ENCODE data around the gene SLIT3. TPM values are rescaled to one million over a fixed set of nuclear protein-coding genes. Genes with fewer than 3 reads are reported as not detected.
"Not testable (repeated sequence)": the region's sequence is repeated elsewhere in the genome, so short reads cannot be mapped to it uniquely, and the experiment has no call there.

Gene SLIT3
- total and polyA plus RNA-seq, 2 donors, result 8.4 to 9.2 TPM

DNA sequence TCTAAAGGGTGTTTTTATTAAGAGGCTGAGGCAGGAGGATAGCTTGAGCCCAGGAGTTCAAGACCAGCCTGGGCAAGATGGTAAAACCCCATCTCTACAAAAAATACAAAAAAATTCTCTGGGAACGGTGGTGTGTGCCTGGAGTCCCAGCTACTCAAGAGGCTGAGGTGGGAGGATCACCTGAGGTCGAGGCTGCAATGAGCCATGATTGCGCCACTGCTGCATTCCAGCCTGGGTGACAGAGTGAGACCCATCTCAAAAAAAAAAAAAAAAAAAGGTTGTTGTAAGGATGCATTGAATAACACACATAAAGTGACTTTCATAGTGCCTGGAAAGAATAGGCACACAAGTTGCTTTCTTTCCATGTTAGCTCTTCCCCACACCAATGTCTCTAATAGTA, 662.1 kb downstream of the SLIT3 start:
- not testable (repeated sequence) for DNase-seq (ENCODE audit: low read depth in 6 of 9, low spot score in 9 of 9); H3K36me3 ChIP-seq (ENCODE audit: control insufficient read depth in 2 of 2, insufficient read depth in 2 of 2, low read length in 1 of 2)
- WGBS, result 93% methylated on average over 3 of the region's 3 CpGs

DNA sequence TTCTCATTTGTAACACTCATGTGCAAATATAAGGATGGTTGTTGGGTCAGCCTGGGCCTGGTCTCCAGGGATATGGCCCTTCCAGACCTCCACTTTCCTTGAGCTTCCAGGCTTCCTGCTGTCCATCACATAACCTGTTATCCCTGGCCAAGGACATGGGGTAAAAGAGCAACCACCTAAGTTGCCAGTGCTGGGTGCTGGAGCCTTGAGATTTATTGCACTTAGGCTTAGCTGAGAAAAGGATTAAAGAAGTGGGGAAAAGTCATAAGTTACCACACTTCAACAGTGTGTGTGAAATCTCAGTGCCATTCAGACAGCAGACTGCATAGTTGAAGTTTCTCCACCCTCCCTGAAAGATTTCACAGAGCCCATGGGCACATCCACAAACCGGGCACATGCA, 663.1 kb downstream of the SLIT3 start:
- no peaks in the 10 kb centered on the region for H3K36me3 ChIP-seq (ENCODE audit: control insufficient read depth in 2 of 2, insufficient read depth in 2 of 2, low read length in 1 of 2)
- no peak overlapping the region for H3K4me3 ChIP-seq (ENCODE audit: low read length in 2 of 2)
- no peak for DNase-seq (ENCODE audit: low read depth in 6 of 9, low spot score in 9 of 9)
- 96% methylated on average over 1 of the region's 1 CpG for WGBS
- H3K4me1 ChIP-seq (ENCODE audit: control insufficient read depth in 2 of 2, insufficient read depth in 2 of 2, low read length in 2 of 2), result no peaks in the 10 kb centered on the region
- H3K27me3 ChIP-seq (ENCODE audit: control insufficient read depth in 2 of 2, insufficient read depth in 1 of 2, low read length in 1 of 2), result no peaks in the 10 kb centered on the region
- no peaks in the 10 kb centered on the region for H3K9me3 ChIP-seq (ENCODE audit: control insufficient read depth in 2 of 2, insufficient read depth in 1 of 2, low read length in 1 of 2)
- H3K27ac ChIP-seq (ENCODE audit: low read depth in 1 of 2, low read length in 1 of 2), result no peak overlapping the region

More for the DNA sequence above, 662.1 kb downstream of the SLIT3 start:
- not testable (repeated sequence) for H3K27ac ChIP-seq (ENCODE audit: low read depth in 1 of 2, low read length in 1 of 2); H3K4me1 ChIP-seq (ENCODE audit: control insufficient read depth in 2 of 2, insufficient read depth in 2 of 2, low read length in 2 of 2); H3K9me3 ChIP-seq (ENCODE audit: control insufficient read depth in 2 of 2, insufficient read depth in 1 of 2, low read length in 1 of 2); H3K4me3 ChIP-seq (ENCODE audit: low read length in 2 of 2); H3K27me3 ChIP-seq (ENCODE audit: control insufficient read depth in 2 of 2, insufficient read depth in 1 of 2, low read length in 1 of 2)

DNA sequence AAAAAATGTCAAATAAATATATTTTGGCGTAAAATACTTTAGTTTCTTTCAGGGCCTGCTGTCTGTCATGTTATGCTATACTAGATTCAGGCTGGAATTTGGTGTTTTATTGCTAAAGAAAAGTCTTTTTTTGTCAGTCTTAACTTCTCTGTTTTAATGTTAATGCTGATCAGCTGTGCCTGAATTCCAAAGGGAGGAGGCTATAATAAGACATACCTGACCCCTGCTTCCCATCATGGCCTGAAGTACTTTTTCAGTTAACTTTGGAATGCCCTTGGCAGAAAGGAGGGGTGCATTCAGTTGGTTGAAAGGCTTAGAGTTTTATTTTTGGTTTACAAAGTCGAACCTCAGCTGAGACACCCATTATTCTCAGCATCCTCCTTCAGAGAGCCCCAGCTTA, 663.7 kb downstream of the SLIT3 start:
- Histone ChIP-seq H3K36me3 (ENCODE audit: control insufficient read depth in 2 of 2, insufficient read depth in 2 of 2, low read length in 1 of 2) (no peaks in the 10 kb centered on the region), H3K4me3 (ENCODE audit: low read length in 2 of 2) (no peak overlapping the region), H3K27me3 (ENCODE audit: control insufficient read depth in 2 of 2, insufficient read depth in 1 of 2, low read length in 1 of 2) (no peaks in the 10 kb centered on the region), H3K4me1 (ENCODE audit: control insufficient read depth in 2 of 2, insufficient read depth in 2 of 2, low read length in 2 of 2) (no peaks in the 10 kb centered on the region), H3K27ac (ENCODE audit: low read depth in 1 of 2, low read length in 1 of 2) (no peak overlapping the region), H3K9me3 (ENCODE audit: control insufficient read depth in 2 of 2, insufficient read depth in 1 of 2, low read length in 1 of 2) (no peaks in the 10 kb centered on the region)
- DNase-seq (ENCODE audit: low read depth in 6 of 9, low spot score in 9 of 9), result no peak
- WGBS, result 93% methylated on average over 2 of the region's 2 CpGs

DNA sequence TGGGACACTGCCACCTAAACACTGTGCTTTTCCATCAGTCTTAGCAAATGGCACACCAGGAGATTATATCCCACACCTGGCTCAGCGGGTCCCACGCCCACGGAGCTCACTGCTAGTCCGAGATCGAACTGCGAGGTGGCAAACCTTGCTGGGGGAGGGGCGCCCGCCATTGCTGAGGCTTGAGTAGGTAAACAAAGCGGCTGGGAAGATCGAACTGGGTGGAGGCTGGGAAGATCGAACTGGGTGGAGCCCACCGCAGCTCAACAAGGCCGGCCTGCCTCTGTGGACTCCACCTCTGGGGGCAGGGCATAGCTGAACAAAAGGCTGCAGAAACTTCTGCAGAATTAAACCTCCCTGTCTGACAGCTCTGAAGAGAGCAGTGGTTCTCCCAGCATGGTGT, 670.0 kb downstream of the SLIT3 start:
- not testable (repeated sequence) for H3K4me1 ChIP-seq (ENCODE audit: control insufficient read depth in 2 of 2, insufficient read depth in 2 of 2, low read length in 2 of 2); H3K9me3 ChIP-seq (ENCODE audit: control insufficient read depth in 2 of 2, insufficient read depth in 1 of 2, low read length in 1 of 2); H3K4me3 ChIP-seq (ENCODE audit: low read length in 2 of 2); H3K36me3 ChIP-seq (ENCODE audit: control insufficient read depth in 2 of 2, insufficient read depth in 2 of 2, low read length in 1 of 2); H3K27ac ChIP-seq (ENCODE audit: low read depth in 1 of 2, low read length in 1 of 2); H3K27me3 ChIP-seq (ENCODE audit: control insufficient read depth in 2 of 2, insufficient read depth in 1 of 2, low read length in 1 of 2); DNase-seq (ENCODE audit: low read depth in 6 of 9, low spot score in 9 of 9)
- 97% methylated on average over 13 of the region's 13 CpGs for WGBS

DNA sequence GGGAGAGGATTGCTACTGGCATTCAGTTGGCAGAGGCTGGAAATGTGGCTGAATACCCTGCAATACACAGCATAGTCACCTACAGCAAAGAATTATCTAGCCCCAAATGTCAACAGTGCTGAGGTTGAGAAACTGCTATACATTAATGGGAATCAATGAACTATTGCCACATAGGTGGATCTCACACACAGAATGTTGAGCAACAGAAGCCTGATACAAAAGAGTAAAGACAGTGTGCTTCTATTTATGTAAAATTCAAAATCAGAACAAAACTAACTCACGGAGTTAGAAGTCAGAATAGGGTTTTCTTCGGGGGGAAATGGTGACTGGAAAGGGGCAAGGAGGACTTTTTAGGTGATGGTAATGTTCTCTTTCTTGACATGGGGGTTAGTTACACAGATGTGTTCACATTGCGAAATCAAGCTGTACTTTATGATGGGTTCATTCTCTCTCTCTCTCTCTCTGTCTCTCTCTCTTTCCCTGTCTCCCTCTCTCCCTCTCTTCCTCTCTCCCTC, 676.0 kb downstream of the SLIT3 start:
- Histone ChIP-seq H3K9me3 (ENCODE audit: control insufficient read depth in 2 of 2, insufficient read depth in 1 of 2, low read length in 1 of 2) (no peaks in the 10 kb centered on the region), H3K27ac (ENCODE audit: low read depth in 1 of 2, low read length in 1 of 2) (no peak overlapping the region), H3K36me3 (ENCODE audit: control insufficient read depth in 2 of 2, insufficient read depth in 2 of 2, low read length in 1 of 2) (no peaks in the 10 kb centered on the region), H3K27me3 (ENCODE audit: control insufficient read depth in 2 of 2, insufficient read depth in 1 of 2, low read length in 1 of 2) (no peaks in the 10 kb centered on the region), H3K4me1 (ENCODE audit: control insufficient read depth in 2 of 2, insufficient read depth in 2 of 2, low read length in 2 of 2) (no peaks in the 10 kb centered on the region), H3K4me3 (ENCODE audit: low read length in 2 of 2) (no peak overlapping the region)
- WGBS, result 96% methylated on average over 3 of the region's 3 CpGs
- DNase-seq (ENCODE audit: low read depth in 6 of 9, low spot score in 9 of 9), result no peak

DNA sequence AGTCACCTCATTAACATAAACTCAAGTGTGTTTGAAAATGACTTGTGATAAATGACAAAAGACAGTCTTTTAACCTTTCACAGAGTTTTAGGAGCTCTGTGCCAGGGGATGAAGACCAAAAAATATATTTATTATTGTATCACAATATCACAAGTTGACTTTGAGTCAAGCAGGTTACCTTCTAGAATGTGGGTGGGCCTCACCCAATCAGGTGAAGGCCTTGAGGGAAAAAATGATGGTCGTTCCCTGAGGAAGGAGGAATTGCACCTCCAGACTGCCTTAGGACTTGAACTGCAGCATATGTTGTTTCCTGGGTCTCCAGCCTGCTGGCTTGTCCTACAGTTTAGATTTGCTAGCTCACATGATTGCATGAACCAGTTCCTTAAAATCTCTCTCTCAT, 680.1 kb downstream of the SLIT3 start:
- DNase-seq (ENCODE audit: low read depth in 6 of 9, low spot score in 9 of 9), result no peak
- Histone ChIP-seq H3K27ac (ENCODE audit: low read depth in 1 of 2, low read length in 1 of 2) (no peak overlapping the region), H3K9me3 (ENCODE audit: control insufficient read depth in 2 of 2, insufficient read depth in 1 of 2, low read length in 1 of 2) (no peaks in the 10 kb centered on the region), H3K4me1 (ENCODE audit: control insufficient read depth in 2 of 2, insufficient read depth in 2 of 2, low read length in 2 of 2) (no peaks in the 10 kb centered on the region), H3K27me3 (ENCODE audit: control insufficient read depth in 2 of 2, insufficient read depth in 1 of 2, low read length in 1 of 2) (no peaks in the 10 kb centered on the region), H3K4me3 (ENCODE audit: low read length in 2 of 2) (no peak overlapping the region), H3K36me3 (ENCODE audit: control insufficient read depth in 2 of 2, insufficient read depth in 2 of 2, low read length in 1 of 2) (no peaks in the 10 kb centered on the region)
- WGBS, result 83% methylated on average over 1 of the region's 1 CpG

DNA sequence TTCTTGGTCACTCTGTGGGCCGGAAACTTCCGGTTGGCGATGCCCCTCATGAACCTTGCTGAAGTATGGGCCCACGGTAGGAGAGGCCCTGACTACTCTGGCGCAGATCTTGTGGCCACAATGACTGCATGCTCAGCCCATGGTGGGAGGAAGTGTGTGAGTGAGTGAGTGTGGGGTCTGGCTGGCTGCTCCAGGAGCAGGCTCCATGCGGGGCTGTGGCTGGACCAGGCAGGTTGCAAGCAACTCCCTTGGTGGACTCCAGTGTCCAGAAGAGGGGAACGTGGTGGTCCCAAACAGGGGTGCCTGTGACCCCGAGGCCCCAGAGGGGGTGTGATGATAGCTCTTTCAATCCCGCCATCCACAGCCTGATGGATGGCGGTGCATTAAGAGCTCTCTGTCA, 686.3 kb downstream of the SLIT3 start:
- Histone ChIP-seq H3K4me3 (ENCODE audit: low read length in 2 of 2) (no peak overlapping the region), H3K36me3 (ENCODE audit: control insufficient read depth in 2 of 2, insufficient read depth in 2 of 2, low read length in 1 of 2) (no peaks in the 10 kb centered on the region), H3K4me1 (ENCODE audit: control insufficient read depth in 2 of 2, insufficient read depth in 2 of 2, low read length in 2 of 2) (no peaks in the 10 kb centered on the region), H3K27me3 (ENCODE audit: control insufficient read depth in 2 of 2, insufficient read depth in 1 of 2, low read length in 1 of 2) (no peaks in the 10 kb centered on the region), H3K27ac (ENCODE audit: low read depth in 1 of 2, low read length in 1 of 2) (no peak overlapping the region), H3K9me3 (ENCODE audit: control insufficient read depth in 2 of 2, insufficient read depth in 1 of 2, low read length in 1 of 2) (peaks cover 0 to 4% of the 10 kb centered on the region in 2 donors)
- DNase-seq (ENCODE audit: low read depth in 6 of 9, low spot score in 9 of 9), result no peak
- 97% methylated on average over 10 of the region's 10 CpGs for WGBS

DNA sequence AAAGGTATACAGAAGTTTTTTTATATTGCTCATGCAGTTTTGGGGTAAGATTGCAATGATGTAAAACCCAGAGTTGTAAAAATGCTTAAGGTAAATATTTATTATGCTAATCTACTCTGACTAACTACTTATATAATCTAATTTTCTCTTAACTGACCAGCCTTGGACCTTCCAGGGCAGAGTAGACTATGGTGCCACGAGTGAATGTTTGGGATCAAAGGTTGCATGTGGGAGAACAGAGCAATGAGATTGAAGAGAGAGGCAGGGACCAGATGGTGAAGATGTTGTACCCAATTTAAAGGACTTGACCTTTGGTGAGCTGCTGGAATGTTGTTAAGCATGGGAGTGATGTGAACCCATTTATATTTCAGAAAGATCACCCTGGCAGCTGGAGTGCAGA, 686.9 kb downstream of the SLIT3 start:
- DNase-seq (ENCODE audit: low read depth in 6 of 9, low spot score in 9 of 9), result no peak
- Histone ChIP-seq H3K4me3 (ENCODE audit: low read length in 2 of 2) (no peak overlapping the region), H3K36me3 (ENCODE audit: control insufficient read depth in 2 of 2, insufficient read depth in 2 of 2, low read length in 1 of 2) (no peaks in the 10 kb centered on the region), H3K9me3 (ENCODE audit: control insufficient read depth in 2 of 2, insufficient read depth in 1 of 2, low read length in 1 of 2) (peaks cover 0 to 4% of the 10 kb centered on the region in 2 donors), H3K4me1 (ENCODE audit: control insufficient read depth in 2 of 2, insufficient read depth in 2 of 2, low read length in 2 of 2) (no peaks in the 10 kb centered on the region), H3K27ac (ENCODE audit: low read depth in 1 of 2, low read length in 1 of 2) (no peak overlapping the region), H3K27me3 (ENCODE audit: control insufficient read depth in 2 of 2, insufficient read depth in 1 of 2, low read length in 1 of 2) (no peaks in the 10 kb centered on the region)
- 94% methylated on average over 1 of the region's 1 CpG for WGBS

DNA sequence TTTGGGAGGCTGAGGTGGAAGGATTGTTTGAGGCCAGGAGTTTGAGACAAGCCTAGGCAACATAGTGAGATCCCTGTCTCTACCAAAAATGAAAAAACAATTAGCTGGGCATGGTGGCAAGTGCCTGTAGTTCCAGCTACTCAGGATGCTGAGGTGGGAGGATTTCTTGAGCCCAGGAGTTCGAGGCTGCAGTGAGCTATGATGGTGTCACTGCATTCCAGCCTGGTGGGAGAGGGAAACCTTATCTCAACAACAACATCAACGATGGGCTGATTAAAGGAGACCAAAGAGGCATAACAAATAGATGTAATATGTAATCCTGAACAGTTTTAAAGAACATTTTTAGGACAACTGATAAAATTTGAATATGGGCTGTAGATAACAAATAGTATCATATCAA, 687.5 kb downstream of the SLIT3 start:
- H3K4me3 ChIP-seq (ENCODE audit: low read length in 2 of 2), result no peak overlapping the region
- WGBS, result 73% methylated on average over 2 of the region's 2 CpGs
- H3K9me3 ChIP-seq (ENCODE audit: control insufficient read depth in 2 of 2, insufficient read depth in 1 of 2, low read length in 1 of 2), result peaks cover 0 to 4% of the 10 kb centered on the region in 2 donors
- no peak overlapping the region for H3K27ac ChIP-seq (ENCODE audit: low read depth in 1 of 2, low read length in 1 of 2)
- H3K36me3 ChIP-seq (ENCODE audit: control insufficient read depth in 2 of 2, insufficient read depth in 2 of 2, low read length in 1 of 2), result no peaks in the 10 kb centered on the region
- H3K27me3 ChIP-seq (ENCODE audit: control insufficient read depth in 2 of 2, insufficient read depth in 1 of 2, low read length in 1 of 2), result no peaks in the 10 kb centered on the region
- no peaks in the 10 kb centered on the region for H3K4me1 ChIP-seq (ENCODE audit: control insufficient read depth in 2 of 2, insufficient read depth in 2 of 2, low read length in 2 of 2)
- DNase-seq (ENCODE audit: low read depth in 6 of 9, low spot score in 9 of 9), result no peak

DNA sequence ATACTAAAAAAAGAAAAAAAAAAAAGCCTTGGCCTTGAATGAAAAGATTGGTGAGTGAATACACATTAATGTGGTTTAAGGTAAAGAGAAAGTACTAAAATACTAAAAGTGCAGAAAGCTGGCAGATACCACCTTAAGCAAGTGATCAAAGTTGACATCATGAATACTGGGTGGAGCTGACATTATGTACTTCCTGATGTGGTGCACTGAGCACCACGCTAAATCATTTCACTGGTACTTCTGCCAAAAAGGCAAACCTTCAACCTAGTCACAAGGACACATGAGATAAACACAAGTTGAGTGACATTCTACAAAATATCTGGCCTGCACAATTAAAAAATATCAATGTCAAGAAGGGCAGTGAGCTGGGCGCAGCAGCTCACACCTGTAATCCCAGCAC, 687.9 kb downstream of the SLIT3 start:
- H3K27ac ChIP-seq (ENCODE audit: low read depth in 1 of 2, low read length in 1 of 2), result no peak overlapping the region
- 55% methylated on average over 2 of the region's 2 CpGs for WGBS
- peak in 5 of 9 donors; percentile 3 to 48 (median 15) for DNase-seq (ENCODE audit: low read depth in 6 of 9, low spot score in 9 of 9)

More for the DNA sequence above, 687.9 kb downstream of the SLIT3 start:
- Histone ChIP-seq H3K27me3 (ENCODE audit: control insufficient read depth in 2 of 2, insufficient read depth in 1 of 2, low read length in 1 of 2) (no peaks in the 10 kb centered on the region), H3K9me3 (ENCODE audit: control insufficient read depth in 2 of 2, insufficient read depth in 1 of 2, low read length in 1 of 2) (peaks cover 0 to 4% of the 10 kb centered on the region in 2 donors), H3K4me3 (ENCODE audit: low read length in 2 of 2) (no peak overlapping the region), H3K4me1 (ENCODE audit: control insufficient read depth in 2 of 2, insufficient read depth in 2 of 2, low read length in 2 of 2) (no peaks in the 10 kb centered on the region), H3K36me3 (ENCODE audit: control insufficient read depth in 2 of 2, insufficient read depth in 2 of 2, low read length in 1 of 2) (no peaks in the 10 kb centered on the region)

All from thymus (tissue), 11 donors.